ENCODE measurements around the gene MPG. TPM values are rescaled to one million over a fixed set of nuclear protein-coding genes. Genes with fewer than 3 reads are reported as not detected.

The MPG gene
- total RNA-seq, 4 donors from 2014 or later: 70.2 to 120 (median 106) TPM

GRCh38 chr16:88613-89012, 10.6 kb downstream of the MPG start:
- H3K4me3 ChIP-seq: no peak overlapping the region
- no peaks in the 10 kb centered on the region for H3K27me3 ChIP-seq
- H3K36me3 ChIP-seq: peaks cover 27 to 83% (median 71%) of the 10 kb centered on the region in 4 donors
- peaks cover 36 to 50% (median 40%) of the 10 kb centered on the region in 4 donors for H3K4me1 ChIP-seq
- H3K9me3 ChIP-seq: no peaks in the 10 kb centered on the region
- 91% methylated on average over 6 of the region's 14 CpGs for WGBS
- DNase-seq (ENCODE audit: extremely low spot score): no peak
- intact Hi-C loops (cut with DNase I): no loop called here
- H3K27ac ChIP-seq (replicated peaks in 1 of 4): no peak overlapping the region
- TF ChIP-seq CTCF (IDR thresholded peaks at IDR 0.05) (no peak), EP300 (IDR thresholded peaks at IDR 0.05) (no peak), POLR2AphosphoS5 (IDR thresholded peaks at IDR 0.05) (no peak), POLR2A (IDR thresholded peaks at IDR 0.05; ENCODE audit: low read depth) (no peak)

- DNase-seq (ENCODE audit: extremely low spot score): no peak
- TF ChIP-seq EP300 (IDR thresholded peaks at IDR 0.05): no peak
- TF ChIP-seq POLR2AphosphoS5 (IDR thresholded peaks at IDR 0.05): no peak
- TF ChIP-seq CTCF (IDR thresholded peaks at IDR 0.05): no peak
- no peak for TF ChIP-seq POLR2A (IDR thresholded peaks at IDR 0.05; ENCODE audit: low read depth)
- H3K27me3 ChIP-seq: no peaks in the 10 kb centered on the region
- WGBS: 83% methylated on average over 20 of the region's 30 CpGs
- intact Hi-C loops (cut with DNase I): no loop called here
- H3K36me3 ChIP-seq: peaks cover 27 to 81% (median 69%) of the 10 kb centered on the region in 4 donors
- H3K27ac ChIP-seq (replicated peaks in 1 of 4): no peak overlapping the region
- no peak overlapping the region for H3K4me3 ChIP-seq
- H3K9me3 ChIP-seq: no peaks in the 10 kb centered on the region
- peaks cover 26 to 39% (median 30%) of the 10 kb centered on the region in 4 donors for H3K4me1 ChIP-seq
These were observed 11.6 kb downstream of the MPG start for GRCh38 chr16:89391-90302.

DNA sequence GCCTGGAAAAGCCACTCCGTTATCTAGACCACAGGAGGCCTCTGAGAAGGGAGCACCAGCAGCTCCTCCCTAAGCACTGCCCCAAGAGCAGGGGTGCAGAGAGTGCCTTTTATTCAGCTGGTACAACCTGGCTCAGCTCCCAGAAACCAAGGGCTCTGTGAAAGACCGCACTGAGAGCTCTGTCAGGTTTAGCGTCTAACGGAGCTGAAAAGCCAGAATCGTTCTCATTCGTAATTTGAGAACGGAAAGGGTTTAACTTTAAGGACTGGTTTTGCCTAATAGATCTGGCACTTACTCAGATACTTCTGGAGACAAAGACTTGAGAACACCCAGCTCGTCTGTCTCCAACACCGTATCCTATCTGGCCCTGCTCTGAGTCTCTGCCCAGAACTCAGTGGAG, 13.5 kb downstream of the MPG start:
- no peak for TF ChIP-seq POLR2AphosphoS5 (IDR thresholded peaks at IDR 0.05)
- TF ChIP-seq POLR2A (IDR thresholded peaks at IDR 0.05; ENCODE audit: low read depth): no peak
- TF ChIP-seq CTCF (IDR thresholded peaks at IDR 0.05): no peak
- no peak for TF ChIP-seq EP300 (IDR thresholded peaks at IDR 0.05)
- Histone ChIP-seq H3K9me3 (no peaks in the 10 kb centered on the region), H3K27me3 (no peaks in the 10 kb centered on the region), H3K27ac (replicated peaks in 1 of 4) (peak overlapping the region in 1 of 4 donors; percentile 28), H3K4me1 (peaks cover 11 to 21% (median 12%) of the 10 kb centered on the region in 4 donors), H3K36me3 (peaks cover 19 to 66% (median 62%) of the 10 kb centered on the region in 4 donors), H3K4me3 (no peak overlapping the region)
- intact Hi-C loops (cut with DNase I): no loop called here
- WGBS: 74% methylated on average over 8 of the region's 9 CpGs
- DNase-seq (ENCODE audit: extremely low spot score): no peak

DNA sequence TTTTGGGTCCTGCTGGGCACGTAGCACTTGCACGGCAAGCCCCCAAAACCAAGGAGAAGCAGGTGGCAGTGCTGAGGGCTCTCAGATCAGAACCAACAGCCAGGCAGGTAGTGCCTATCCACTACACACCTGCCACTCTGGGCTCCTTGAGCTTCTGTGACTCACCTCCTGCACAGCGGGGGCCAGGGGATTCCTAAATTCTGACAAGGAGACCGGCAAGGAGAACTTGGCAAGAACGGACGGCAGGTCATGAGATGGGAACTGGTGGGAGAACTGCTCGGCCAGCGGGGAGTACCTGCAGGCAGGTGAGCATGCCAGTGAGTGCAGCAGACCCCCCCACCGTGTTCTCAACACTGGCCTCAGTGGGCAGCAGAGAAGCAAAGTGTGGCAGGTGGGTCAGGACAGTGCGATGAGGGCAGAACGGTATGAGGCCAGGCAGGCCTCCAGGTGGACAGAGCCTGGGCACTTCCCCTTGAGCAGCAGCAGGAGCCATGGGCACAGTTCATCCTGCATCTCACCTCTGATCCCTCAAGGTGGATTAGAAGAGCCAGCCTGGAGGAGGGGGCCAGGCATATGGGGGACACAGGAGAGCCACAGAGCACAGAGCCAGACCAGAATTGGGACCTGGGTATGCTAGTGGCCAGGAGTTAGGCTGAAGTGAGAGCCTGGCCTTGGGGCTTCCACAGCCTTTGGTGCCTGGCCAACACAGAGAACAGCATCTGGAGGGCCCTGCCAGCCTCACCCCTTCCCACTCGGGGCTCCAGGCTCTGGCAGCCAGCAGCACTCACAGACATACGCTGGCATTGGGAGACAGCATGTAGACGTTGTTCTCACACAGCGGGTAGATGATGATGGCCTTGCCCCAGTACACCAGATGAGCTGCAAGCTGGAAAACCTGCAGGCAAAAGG, 14.7 kb downstream of the MPG start:
- no peaks in the 10 kb centered on the region for H3K27me3 ChIP-seq
- peaks cover 17 to 32% (median 23%) of the 10 kb centered on the region in 4 donors for H3K4me1 ChIP-seq
- no peaks in the 10 kb centered on the region for H3K9me3 ChIP-seq
- no peak overlapping the region for H3K4me3 ChIP-seq
- WGBS: 92% methylated on average over 12 of the region's 15 CpGs
- H3K27ac ChIP-seq (replicated peaks in 1 of 4): peak overlapping the region in 1 of 4 donors; percentile 28
- intact Hi-C loops (cut with DNase I): no loop called here
- peaks cover 15 to 57% (median 54%) of the 10 kb centered on the region in 4 donors for H3K36me3 ChIP-seq
- no peak for DNase-seq (ENCODE audit: extremely low spot score)
- TF ChIP-seq POLR2A (IDR thresholded peaks at IDR 0.05; ENCODE audit: low read depth) (no peak), POLR2AphosphoS5 (IDR thresholded peaks at IDR 0.05) (no peak), CTCF (IDR thresholded peaks at IDR 0.05) (no peak), EP300 (IDR thresholded peaks at IDR 0.05) (no peak)

Measured in esophagus muscularis mucosa (tissue), 4 donors.